Ovary (tissue), 9 donors: ENCODE data around the gene RFX3. TPM values are rescaled to one million over a fixed set of nuclear protein-coding genes. Genes with fewer than 3 reads are reported as not detected.

ENCODE experiments used
- DNase-seq, 5 donors: peaks; one replicate each; pipeline ENCODE4 v3.0.0-alpha.2; 2019 to 2020
- H3K27ac ChIP-seq, 2 donors: fragments of 200-600 bp; one replicate each; pipeline versions ENCODE4 v1.5.1 to v1.8.0; 2019 to 2022
- H3K27me3 ChIP-seq: fragments of 200-600 bp; one replicate; pipeline ENCODE4 v1.8.0; 2022
- H3K36me3 ChIP-seq: fragments of 200-600 bp; sonication (generic); one replicate; pipeline ENCODE4 v1.5.1; 2019
- H3K4me1 ChIP-seq: one replicate; pipeline ENCODE4 v1.8.1; 2013; ENCODE audit warnings: mild to moderate bottlenecking, moderate library complexity; ENCODE audit not compliant: insufficient read depth
- H3K4me3 ChIP-seq: fragments of 200-600 bp; sonication (generic); one replicate; pipeline ENCODE4 v1.5.1; 2017
- H3K9me3 ChIP-seq, 2 donors: fragments of 200-600 bp in 1 of 2; sonication (generic) in 1 of 2; one replicate each; pipeline versions ENCODE4 v1.5.1 to v1.8.1; 2013 to 2019; ENCODE audit warnings: mild to moderate bottlenecking in 1 of 2, moderate library complexity in 1 of 2
- CTCF ChIP-seq, 3 donors: fragments of 450-650 bp in 2 of 3; fragments of 200-600 bp in 1 of 3; IDR thresholded peaks; one replicate each; pipeline versions ENCODE4 v1.5.1 to v1.8.0; 2016 to 2022; ENCODE audit warnings: antibody characterized with exemption in 3 of 3, mild to moderate bottlenecking in 1 of 3
- EP300 ChIP-seq: sonication (generic); formaldehyde crosslinking; IDR thresholded peaks from one replicate; pipeline ENCODE4 v1.6.1; 2017; ENCODE audit warnings: antibody characterized with exemption
- POLR2A ChIP-seq: fragments of 450-650 bp; IDR thresholded peaks from one replicate; pipeline ENCODE4 v1.6.1; 2017; ENCODE audit warnings: antibody characterized with exemption, mild to moderate bottlenecking, moderate library complexity
- WGBS, 3 donors: extraction: QIAGEN DNeasy Blood & Tissue Kit in 1 of 3; methylation state at CpG; one replicate each; pipeline versions ENCODE4 v1.1.5 to v1.1.7; 2013 to 2017; 5-methylcytosine and 5-hydroxymethylcytosine counted together
- intact Hi-C, 4 donors: fragments of 100-400 bp; cut with DNase I; formaldehyde crosslinking; loops; one replicate each; pipeline versions ENCODE4 v1.11.0 to v1.15.1; 2022 to 2023
- polyA plus RNA-seq, 2 donors: library from polyadenylated mRNA; stranded (reverse); fragments of 200-250 nt in 1 of 2; fragments of 350-450 nt in 1 of 2; fragmentation: Illumina TruSeq in 1 of 2; extraction: RNeasy Lipid Tissue Mini Kit (QIAGEN cat#74804) in 1 of 2; gene quantifications; one replicate each; pipeline ENCODE4 v1.2.3, GENCODE V29; 2013 to 2014
- total RNA-seq, 7 donors: library from RNA; depleted of rRNA in 2 of 7; stranded (reverse); fragments of >200 nt in 2 of 7; fragmentation: NEBNext Ultra II Directional in 3 of 7; extraction: Animal tissue kit (Norgen Biotek cat#: 25700) in 3 of 7; gene quantifications; one replicate each; pipeline versions ENCODE4 v1.1.0 to v1.2.4, GENCODE V29; 2016 to 2023
- donor health status: DM: no; HTN: no; CAD: no; lungs with moderate emphysema.
- donor health status: DM: no; HTN: no; CAD: no.
- donor health status: Bipolar disorder and iron deficiency.
- donor health status: DM: yes; HTN: yes; CAD: no.
- donor health status: DM: no; HTN: no; CAD: no.
- donor health status: DM: yes; HTN: yes; CAD: no.

Gene RFX3
- total and polyA plus RNA-seq, 9 donors: 2.6 to 22.7 (median 15.4) TPM

- WGBS, 3 donors: 77 to 92% (median 90%) methylated on average over 4 of the region's 4 CpGs
- no peak for DNase-seq
- H3K36me3 ChIP-seq: no peaks in the 10 kb centered on the region
- H3K4me3 ChIP-seq: no peak overlapping the region
- intact Hi-C loops: no loop called here
- no peaks in the 10 kb centered on the region for H3K9me3 ChIP-seq
- H3K27me3 ChIP-seq: no peaks in the 10 kb centered on the region
- no peak overlapping the region for H3K27ac ChIP-seq
- H3K4me1 ChIP-seq: no peaks in the 10 kb centered on the region
- TF ChIP-seq EP300: no peak
Observed at GRCh38 chr9:3361116-3361515, 164.7 kb downstream of the RFX3 start.

GRCh38 chr9:3360245-3360644 lies 165.6 kb downstream of the RFX3 start:
- no peak overlapping the region for H3K4me3 ChIP-seq
- no peak for TF ChIP-seq POLR2A
- no peak overlapping the region for H3K27ac ChIP-seq
- no peaks in the 10 kb centered on the region for H3K27me3 ChIP-seq
- intact Hi-C loops: no loop called here
- H3K9me3 ChIP-seq: no peaks in the 10 kb centered on the region
- no peaks in the 10 kb centered on the region for H3K4me1 ChIP-seq
- H3K36me3 ChIP-seq: no peaks in the 10 kb centered on the region
- no peak for DNase-seq

- H3K9me3 ChIP-seq: no peaks in the 10 kb centered on the region
- WGBS, 3 donors: 96 to 98% (median 97%) methylated on average over 1 of the region's 1 CpG
- intact Hi-C loops: no loop called here
- no peak for DNase-seq
- TF ChIP-seq POLR2A (no peak), CTCF (IDR thresholded peaks at IDR 0.05) (no peak)
- H3K36me3 ChIP-seq: no peaks in the 10 kb centered on the region
- no peaks in the 10 kb centered on the region for H3K27me3 ChIP-seq
- no peak overlapping the region for H3K4me3 ChIP-seq
- no peaks in the 10 kb centered on the region for H3K4me1 ChIP-seq
- H3K27ac ChIP-seq: no peak overlapping the region
Observed at GRCh38 chr9:3359778-3360177, 166.0 kb downstream of the RFX3 start.

- H3K27me3 ChIP-seq: no peaks in the 10 kb centered on the region
- TF ChIP-seq CTCF (IDR thresholded peaks at IDR 0.05) (no peak), POLR2A (no peak), EP300 (no peak)
- H3K9me3 ChIP-seq: no peaks in the 10 kb centered on the region
- intact Hi-C loops: no loop called here
- no peaks in the 10 kb centered on the region for H3K36me3 ChIP-seq
- DNase-seq: no peak
- no peak overlapping the region for H3K27ac ChIP-seq
- 97 to 98% (median 97%) methylated on average over 5 of the region's 5 CpGs for WGBS, 3 donors
- H3K4me3 ChIP-seq: no peak overlapping the region
- H3K4me1 ChIP-seq: no peaks in the 10 kb centered on the region
Observed at GRCh38 chr9:3359048-3359692, 166.6 kb downstream of the RFX3 start.

GRCh38 chr9:3348169-3348568 lies 177.6 kb downstream of the RFX3 start:
- Histone ChIP-seq H3K27ac (no peak overlapping the region), H3K36me3 (no peaks in the 10 kb centered on the region), H3K9me3 (no peaks in the 10 kb centered on the region), H3K4me3 (no peak overlapping the region), H3K27me3 (no peaks in the 10 kb centered on the region), H3K4me1 (no peaks in the 10 kb centered on the region)
- WGBS, 3 donors: 69 to 72% (median 70%) methylated on average over 3 of the region's 3 CpGs
- intact Hi-C loops: no loop called here
- DNase-seq: no peak
- no peak for TF ChIP-seq CTCF (IDR thresholded peaks at IDR 0.05)
- no peak for TF ChIP-seq POLR2A
- no peak for TF ChIP-seq EP300
